Fibroblast of lung (primary cell): ENCODE measurements around the gene TRNP1.

Experiments used
- CTCF ChIP-seq, 2 donors: IDR thresholded peaks in 1 of 2; conservative IDR thresholded peaks in 1 of 2; 1 replicate in 1 of 2; 2 replicates in 1 of 2; pipeline ENCODE4 v1.5.1; 2011 to 2012; ENCODE audit warnings: low read length in 2 of 2, control low read depth in 1 of 2, inconsistent platforms in 1 of 2, low read depth in 1 of 2, mild to moderate bottlenecking in 1 of 2
- EZH2 ChIP-seq: IDR thresholded peaks from 2 replicates; pipeline ENCODE4 v1.5.1; 2012; ENCODE audit warnings: low read length, control low read depth, mild to moderate bottlenecking; ENCODE audit errors: missing control alignments

GRCh38 chr1:27036718-27037117 is 43.2 kb downstream of the TRNP1 start:
- TF ChIP-seq CTCF (conservative IDR thresholded peaks at IDR 0.05 in 1 of 2, IDR thresholded peaks at IDR 0.05 in 1 of 2; ENCODE audit: low read depth in 1 of 2, low read length in 2 of 2) (no peak), EZH2 (no peak)
